Stimulated activated CD8-positive, alpha-beta memory T cell treated with anti-CD3 and anti-CD28 coated beads, Interleukin-2, amount 100 ng/mL, for 48 hours (primary cell): ENCODE data around the gene TECPR2.
"Not testable (repeated sequence)": the region's sequence is repeated elsewhere in the genome, so short reads cannot be mapped to it uniquely, and the experiment has no call there.

Experiments used
- DNase-seq, 2 donors: peaks; one replicate each; pipeline ENCODE4 v3.0.0-alpha.2; 2020; ENCODE audit warnings: low read depth in 2 of 2

Gene TECPR2

GRCh38 chr14:102362545-102363181 is at the start of gene TECPR2, which contains the start of gene CINP:
Gene TECPR2 (plus strand): TSS chr14:102362941. CDS start chr14:102376722, 13,781 bp downstream.
Gene CINP (minus strand): TSS chr14:102362890. CDS start chr14:102362851, 39 bp downstream.
- peak; percentile 95 to 99 for DNase-seq

DNA sequence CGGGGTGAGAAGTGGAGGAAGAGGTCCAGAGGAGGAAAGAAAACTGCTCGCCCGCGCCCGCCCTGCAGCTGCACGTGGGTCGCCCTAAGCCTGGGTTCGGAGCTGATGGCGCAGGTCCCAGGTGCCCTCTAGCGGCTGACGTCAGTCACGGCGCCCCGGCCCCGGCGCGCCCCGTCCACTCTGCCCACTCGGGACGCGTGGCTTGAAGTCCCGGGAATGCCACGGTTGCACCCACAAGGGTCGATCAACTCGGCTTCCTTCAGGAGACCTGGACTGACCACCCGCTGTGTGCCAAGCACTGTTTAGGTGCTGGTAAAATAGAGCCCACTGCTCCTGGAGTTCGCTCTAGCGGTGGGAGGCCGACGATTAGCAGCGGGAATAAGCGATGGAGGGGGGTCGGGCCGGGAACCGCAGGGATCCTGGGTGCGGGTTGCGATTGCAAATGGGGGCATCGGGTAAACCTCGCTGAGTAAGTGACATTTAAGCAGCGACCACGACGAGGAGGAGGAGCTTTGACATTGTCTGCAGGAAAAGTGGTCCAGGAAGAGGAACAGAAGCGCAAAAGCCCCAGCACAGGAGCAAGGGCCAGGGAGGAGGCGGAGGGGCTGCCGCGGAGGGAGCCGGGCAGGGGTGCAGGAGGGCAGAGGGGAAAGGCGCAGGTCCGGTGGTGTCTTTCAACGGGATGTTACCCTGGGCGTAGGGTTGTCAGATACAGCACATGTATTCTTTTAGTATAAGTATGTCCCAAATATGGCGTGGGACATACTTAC is 48.3 kb upstream of the TECPR2 start:
- DNase-seq, result peak; percentile 61 to 70

DNA sequence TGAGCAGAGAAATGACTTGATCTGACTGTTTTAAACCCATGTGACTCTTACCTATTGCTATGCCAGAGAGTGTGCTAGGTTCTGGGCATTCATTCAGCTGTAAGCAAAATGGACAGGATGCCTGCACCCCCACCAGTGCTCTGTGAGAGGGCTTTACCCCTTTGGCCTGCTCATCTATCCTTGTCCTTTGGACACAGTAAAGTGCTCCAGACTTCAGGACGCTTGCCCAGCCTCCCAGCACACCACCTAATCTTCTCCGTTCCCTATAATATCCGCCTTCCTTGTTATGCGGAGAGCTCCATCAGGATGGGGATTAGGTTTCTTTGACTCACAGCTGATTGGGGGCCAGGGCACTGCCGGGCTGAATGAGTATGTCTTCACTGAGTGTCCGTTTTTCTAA is 47.6 kb upstream of the TECPR2 start:
- no peak for DNase-seq

GRCh38 chr14:102316338-102316742 is 46.4 kb upstream of the TECPR2 start:
- no peak for DNase-seq

DNA sequence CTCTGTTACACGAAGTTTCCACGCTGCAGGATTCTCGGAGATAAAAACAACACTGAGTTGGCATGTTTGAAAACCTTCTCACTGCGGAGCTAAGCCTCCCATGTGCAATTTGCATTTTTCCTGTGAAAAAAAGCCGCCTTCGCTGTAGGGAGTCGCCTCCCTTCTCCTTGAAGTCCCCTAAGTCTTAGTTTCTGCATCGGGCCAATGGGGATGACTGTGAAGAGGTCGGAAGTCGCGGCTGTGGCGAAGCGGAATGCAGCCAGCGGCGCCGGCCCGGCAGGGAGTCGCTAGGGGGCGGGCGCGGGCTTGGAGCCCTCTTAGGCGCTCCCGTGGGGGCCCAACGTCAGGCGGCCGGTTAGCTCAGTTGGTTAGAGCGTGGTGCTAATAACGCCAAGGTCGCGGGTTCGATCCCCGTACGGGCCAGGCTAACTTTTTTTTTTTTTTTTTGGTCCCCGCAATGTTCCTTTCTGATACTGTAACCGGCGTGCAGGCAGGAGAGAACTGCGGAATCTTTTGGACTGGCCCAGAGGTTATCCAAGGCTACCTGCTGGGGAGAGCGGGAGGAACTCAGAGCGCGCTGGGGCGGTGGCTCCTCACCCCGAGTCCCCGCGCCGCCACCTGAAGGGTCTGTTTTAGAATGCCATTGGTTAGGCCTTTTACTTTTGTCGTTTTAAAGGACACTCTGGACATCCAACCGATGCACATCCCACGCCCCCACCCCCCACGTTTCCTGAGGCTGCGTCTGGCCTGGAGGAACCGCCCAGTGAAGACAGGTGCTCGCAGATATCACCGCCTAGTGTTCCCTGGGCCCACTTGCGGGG is 45.8 kb upstream of the TECPR2 start:
- peak; percentile 86 to 93 for DNase-seq

DNA sequence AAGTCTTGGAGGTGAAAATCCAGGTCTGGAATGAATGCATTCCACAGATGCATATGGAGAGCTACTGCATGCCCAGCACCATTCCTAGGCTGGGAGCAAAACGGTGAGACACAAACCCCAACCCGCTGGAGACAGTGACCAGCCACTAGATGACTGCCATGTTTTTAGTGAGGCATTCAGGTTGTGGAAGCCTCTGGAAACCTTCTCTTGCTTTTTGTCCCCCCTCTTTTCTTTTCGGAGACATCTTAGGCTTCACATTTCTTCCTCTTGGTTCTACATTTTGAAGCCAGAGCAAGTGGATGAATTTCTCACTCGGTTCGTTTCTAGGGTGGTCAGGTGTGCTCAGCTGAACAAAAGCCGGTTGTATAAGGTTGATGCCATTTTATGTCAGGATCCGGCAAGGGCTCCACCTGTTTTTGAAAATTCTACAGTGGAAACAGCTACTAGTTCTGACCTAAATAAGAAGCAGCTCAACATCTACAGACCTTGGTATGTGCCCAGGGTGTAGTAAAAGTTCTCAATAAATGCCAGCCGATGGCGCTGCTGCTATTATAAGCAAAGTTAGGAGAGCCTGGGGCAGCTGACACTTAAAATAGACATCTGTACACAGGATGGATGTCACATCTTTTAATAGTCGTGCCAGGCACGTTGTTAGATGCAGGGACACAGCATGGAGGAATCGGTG is 45.0 kb upstream of the TECPR2 start:
- DNase-seq, result no peak

- no peak for DNase-seq
These were observed 43.9 kb upstream of the TECPR2 start for GRCh38 chr14:102318781-102319276.

- DNase-seq, result peak; percentile 92
These were observed 43.2 kb upstream of the TECPR2 start, which contains the start of gene ZNF839 for GRCh38 chr14:102319351-102320032. Gene ZNF839 (plus strand): TSS chr14:102319746. CDS start chr14:102319766, 20 bp downstream.

GRCh38 chr14:102320033-102320660 is 42.6 kb upstream of the TECPR2 start:
- no peak for DNase-seq

DNA sequence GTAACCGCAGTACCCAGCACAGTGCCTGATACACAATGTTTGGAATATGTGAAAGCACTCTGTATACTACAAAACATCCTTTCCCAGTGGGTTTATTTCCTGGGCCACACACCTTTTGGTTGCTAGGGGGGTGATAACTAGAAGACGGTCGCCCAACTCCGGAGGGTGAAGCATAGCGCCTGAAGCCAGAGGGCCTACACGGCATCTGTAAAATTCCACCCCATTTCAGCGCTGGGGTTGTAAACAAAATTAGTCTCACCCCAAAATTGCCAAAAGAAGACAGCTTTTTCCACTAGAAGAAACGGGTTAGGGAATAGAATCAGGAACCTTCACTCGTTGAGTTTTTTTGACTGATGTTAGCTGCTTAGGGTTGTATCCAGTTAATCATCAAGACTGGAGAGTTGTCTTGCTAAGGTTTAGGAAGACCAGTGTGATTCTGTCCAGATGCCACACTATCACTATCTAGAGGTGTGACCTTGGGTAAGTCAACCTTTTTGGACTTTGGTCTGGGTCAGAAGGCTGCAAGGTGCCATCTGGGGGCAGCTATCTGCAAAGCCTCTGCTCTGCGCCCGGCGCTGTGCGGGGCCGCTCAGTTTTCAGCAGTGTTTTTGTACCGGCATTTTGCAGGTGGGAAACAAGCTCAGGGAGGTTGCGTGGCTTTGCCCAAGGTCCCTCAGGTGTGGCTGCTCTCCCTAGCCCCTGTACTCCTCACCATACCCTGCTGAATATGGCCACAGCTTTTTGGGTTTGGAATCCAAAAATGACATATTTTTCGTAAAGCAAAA is 41.9 kb upstream of the TECPR2 start:
- DNase-seq, result no peak

GRCh38 chr14:102321456-102322422 is 41.0 kb upstream of the TECPR2 start:
- DNase-seq, result no peak

DNA sequence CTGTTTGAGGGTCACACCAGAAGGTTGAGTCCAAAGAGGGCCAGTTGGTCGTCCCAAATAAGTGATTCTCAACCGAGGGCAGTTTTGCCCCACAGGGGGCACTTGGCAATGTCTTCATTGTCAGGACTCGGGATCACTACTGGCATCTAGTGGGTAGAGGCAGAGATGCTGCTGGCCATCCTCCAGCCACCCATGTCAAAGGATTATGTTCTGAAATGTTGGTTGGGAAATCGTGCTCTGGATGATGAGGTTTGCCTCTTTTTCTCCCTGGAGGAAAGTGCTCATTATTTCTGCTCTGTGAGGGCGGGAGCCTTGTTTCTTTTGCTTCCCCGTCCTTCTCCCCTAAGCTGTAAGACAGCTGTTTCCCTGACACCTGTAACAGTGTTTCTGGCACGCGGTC is 39.6 kb upstream of the TECPR2 start:
- no peak for DNase-seq

- DNase-seq, result no peak
These were observed 36.9 kb upstream of the TECPR2 start for GRCh38 chr14:102325791-102326345.

DNA sequence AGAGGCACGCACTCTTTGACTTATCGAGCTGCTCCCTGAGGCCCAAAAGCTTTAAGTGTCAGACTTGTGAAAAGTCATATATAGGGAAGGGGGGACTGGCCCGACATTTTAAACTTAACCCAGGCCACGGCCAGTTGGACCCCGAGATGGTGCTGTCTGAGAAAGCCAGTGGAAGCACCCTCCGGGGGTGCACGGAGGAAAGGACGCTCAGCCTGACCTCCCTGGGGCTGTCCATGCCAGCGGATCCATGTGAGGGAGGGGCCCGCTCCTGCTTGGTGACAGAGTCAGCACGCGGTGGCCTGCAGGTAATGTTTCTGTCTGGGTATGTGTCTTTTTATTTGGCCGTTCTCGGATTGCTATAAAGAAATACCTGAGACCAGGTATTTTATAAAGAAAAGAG is 36.2 kb upstream of the TECPR2 start:
- DNase-seq, result no peak

DNA sequence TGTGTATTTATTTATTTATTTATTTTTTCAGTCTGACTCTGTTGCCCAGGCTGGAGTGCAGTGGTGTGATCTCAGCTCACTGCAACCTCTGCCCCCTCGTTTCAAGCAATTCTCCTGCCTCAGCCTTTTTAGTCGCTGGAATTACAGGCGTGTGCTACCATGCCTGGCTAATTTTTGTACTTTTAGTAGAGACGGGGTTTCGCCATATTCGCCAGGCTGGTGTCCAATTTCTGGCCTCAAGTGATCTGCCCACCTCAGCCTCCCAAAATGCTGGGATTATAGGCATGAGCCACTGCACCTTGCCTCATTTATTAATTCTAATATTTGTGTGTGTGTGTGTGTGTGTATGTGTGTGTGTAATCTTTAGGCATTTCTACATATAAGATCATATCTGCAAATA is 33.4 kb upstream of the TECPR2 start:
- DNase-seq, result not testable (repeated sequence)

- no peak for DNase-seq
These were observed 31.9 kb upstream of the TECPR2 start for GRCh38 chr14:102330806-102331205.

DNA sequence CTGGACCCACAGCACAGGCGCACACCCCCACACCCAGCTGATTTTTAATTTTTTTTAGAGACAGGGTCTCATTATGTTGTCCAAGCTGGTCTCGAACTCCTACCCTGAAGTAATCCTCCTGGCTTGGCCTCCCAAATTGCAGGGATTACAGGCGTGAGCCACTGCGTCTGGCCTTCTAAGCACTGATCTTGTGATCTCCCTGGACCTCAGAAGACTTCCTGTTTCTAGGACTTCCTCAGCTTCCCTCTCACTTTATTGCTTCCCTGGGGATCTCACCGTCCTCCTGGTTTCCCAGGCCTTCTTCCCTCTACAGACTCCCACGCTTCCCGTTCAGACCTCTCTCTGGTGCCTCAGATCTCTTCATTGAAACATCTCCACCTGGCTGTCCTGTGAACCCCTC is 29.4 kb upstream of the TECPR2 start:
- no peak for DNase-seq
